Measurements from ENCODE around the gene ABCG8.

The ABCG8 gene

GRCh38 chr2:43826305-43827250 lies 12.2 kb upstream of the ABCG8 start:
- DNase-seq (ENCODE audit: low spot score): no peak

- DNase-seq (ENCODE audit: low spot score): no peak
Measured at GRCh38 chr2:43831543-43832294, 7.1 kb upstream of the ABCG8 start.

GRCh38 chr2:43832457-43832856 lies 6.3 kb upstream of the ABCG8 start:
- DNase-seq (ENCODE audit: low spot score): no peak

DNA sequence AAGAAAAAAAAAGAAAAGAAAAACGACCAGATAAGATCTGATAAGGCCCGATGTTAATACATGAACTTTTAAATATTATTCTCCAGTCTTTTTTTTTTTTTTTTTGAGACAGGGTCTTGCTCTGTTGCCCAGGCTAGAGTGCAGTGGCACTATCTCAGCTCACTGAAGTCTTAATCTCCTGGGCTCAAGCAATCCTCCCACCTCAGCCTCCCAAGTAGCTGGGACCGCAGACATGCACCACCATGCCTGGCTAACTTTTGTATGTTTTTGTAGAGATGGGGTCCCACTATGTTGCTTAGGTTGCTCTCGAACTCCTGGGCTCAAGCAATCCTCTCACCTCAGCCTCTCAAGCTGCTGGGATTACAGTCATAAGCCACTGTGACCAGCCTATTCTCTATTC lies 1.7 kb upstream of the ABCG8 start:
- no peak for DNase-seq (ENCODE audit: low spot score)

DNA sequence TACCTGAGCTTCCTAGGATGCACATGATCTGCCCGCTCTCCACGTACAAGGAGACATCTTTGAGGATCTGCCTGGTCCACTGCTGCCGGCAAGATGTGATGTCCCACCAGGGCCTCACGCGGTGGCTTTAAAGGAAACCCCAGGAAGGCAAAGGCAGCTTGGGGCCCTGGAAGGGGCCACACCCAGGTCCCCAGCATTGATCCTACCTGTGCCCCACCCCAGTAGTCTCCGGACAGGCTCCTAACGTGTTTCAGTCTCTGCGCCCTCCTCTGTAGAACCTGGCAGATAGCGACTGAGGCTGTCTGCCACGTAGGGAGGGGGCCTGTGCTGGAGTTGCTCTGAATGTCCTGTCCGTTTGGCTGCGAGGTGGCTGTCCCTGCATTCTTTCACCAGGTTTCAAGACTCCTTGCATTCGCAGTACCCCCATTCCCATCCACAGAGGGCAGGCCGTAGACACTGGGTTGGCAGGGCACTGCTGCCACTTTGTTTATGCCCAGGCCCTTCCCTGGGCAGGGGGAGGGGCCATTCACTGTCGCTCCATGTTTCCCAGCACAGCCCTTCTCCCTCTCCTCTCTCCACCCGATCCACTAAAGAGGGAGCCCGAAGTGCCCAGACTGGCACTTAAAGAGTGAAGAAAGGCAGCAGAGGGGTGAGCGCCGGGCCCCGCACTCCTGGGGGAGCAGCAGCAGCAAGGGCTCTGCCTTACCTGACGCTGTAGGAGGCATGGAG lies 776 bp upstream of the ABCG8 start:
- no peak for DNase-seq (ENCODE audit: low spot score)

GRCh38 chr2:43839776-43840564 lies 1.2 kb downstream of the ABCG8 start:
- no peak for DNase-seq (ENCODE audit: low spot score)

GRCh38 chr2:43840965-43841364 lies 2.2 kb downstream of the ABCG8 start:
- no peak for DNase-seq (ENCODE audit: low spot score)

GRCh38 chr2:43841949-43842865 lies 3.4 kb downstream of the ABCG8 start:
- DNase-seq (ENCODE audit: low spot score): no peak

DNA sequence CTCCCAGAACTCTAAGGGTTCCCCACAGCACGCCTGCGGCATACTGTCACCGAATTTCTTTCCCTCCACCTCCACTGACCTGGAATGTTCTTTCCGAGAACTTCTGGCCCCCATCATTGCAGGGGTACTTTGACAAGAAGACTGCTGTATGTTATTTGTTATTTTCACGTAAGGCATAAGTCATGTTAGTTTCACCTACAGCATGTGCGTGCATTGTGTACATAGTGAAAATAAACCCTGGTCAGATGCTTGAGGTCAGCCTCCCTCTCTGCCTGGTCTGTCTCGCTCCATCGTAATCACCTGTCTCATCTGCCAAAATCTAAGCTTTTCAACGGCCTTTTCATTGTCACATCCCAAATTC lies 4.1 kb downstream of the ABCG8 start:
- no peak for DNase-seq (ENCODE audit: low spot score)

- no peak for DNase-seq (ENCODE audit: low spot score)
Measured at GRCh38 chr2:43845181-43845580, 6.4 kb downstream of the ABCG8 start.

- DNase-seq (ENCODE audit: low spot score): no peak
Measured at GRCh38 chr2:43846140-43846793, 7.5 kb downstream of the ABCG8 start.

DNA sequence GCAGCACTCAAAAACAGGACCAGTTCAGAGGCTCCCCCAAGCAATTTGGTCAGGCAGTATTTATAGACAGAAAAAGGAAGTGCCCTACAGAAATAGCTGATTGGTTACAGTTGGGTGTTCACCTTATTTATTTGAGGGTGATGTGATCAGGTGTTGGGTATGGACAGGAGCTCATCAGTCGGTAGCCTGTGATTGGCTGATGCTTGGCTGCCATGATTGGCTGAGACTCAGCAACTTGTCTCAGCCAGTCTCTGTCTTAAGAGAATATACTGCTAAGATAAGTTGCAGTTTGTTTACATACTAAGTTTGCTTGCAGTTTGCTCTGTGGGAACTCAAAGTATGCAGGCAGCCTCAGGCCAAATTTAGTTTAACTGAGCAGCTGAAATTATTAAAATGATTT lies 9.4 kb downstream of the ABCG8 start:
- DNase-seq (ENCODE audit: low spot score): no peak

DNA sequence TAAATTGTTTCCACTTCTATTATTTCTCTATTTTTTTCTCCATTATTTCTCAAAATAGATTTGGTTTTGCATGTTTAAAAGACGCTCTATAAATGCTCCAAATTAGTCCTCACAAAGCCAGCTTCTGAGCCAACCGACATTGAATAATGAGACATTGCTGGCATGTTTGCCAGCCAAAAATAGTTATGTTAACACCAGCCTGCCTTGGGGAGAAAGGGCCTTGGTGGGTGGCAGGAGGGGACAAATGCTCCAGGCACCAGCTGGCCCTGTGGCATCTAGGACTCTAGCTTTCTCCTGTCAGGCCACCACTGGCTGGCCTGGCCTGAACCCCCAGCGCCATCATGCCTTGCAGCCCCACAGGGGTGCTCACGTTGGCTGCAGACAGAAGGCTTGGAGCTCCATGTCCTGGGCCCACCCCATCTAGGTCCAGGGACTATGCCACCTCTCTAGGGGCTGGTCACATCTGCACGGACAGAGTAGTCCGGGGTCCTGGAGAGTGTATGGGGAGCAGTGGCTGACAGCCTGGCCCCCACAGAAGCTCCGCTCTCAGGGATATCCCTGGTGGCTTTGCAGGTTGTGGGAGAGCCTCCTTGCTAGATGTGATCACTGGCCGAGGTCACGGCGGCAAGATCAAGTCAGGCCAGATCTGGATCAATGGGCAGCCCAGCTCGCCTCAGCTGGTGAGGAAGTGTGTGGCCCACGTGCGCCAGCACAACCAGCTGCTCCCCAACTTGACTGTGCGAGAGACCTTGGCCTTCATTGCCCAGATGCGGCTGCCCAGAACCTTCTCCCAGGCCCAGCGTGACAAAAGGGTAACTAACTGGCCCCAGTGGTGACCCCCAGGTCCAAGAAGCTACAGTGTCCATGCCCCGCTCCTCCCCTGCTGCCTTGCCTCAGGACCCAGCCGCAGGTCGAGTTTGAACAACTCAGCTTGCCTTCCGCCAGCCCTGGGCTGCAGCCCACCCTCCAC lies 12.5 kb downstream of the ABCG8 start:
- no peak for DNase-seq (ENCODE audit: low spot score)

DNA sequence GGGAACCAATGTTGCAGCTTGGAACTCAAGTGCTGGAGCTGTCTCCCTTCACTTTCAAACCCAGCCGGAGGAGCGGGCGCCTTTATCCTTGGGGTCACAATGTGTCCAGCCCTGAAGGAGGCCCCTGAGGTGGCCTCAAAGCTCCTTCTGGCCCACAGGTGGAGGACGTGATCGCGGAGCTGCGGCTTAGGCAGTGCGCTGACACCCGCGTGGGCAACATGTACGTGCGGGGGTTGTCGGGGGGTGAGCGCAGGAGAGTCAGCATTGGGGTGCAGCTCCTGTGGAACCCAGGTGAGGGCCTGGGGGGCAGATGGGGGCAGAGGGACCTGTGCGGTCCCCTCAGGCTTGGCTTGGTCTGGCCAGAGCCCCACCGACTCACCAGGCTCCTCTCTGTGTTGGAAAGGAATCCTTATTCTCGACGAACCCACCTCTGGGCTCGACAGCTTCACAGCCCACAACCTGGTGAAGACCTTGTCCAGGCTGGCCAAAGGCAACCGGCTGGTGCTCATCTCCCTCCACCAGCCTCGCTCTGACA lies 13.5 kb downstream of the ABCG8 start:
- DNase-seq (ENCODE audit: low spot score): no peak

GRCh38 chr2:43853141-43854081 lies 14.6 kb downstream of the ABCG8 start:
- DNase-seq (ENCODE audit: low spot score): no peak

DNA sequence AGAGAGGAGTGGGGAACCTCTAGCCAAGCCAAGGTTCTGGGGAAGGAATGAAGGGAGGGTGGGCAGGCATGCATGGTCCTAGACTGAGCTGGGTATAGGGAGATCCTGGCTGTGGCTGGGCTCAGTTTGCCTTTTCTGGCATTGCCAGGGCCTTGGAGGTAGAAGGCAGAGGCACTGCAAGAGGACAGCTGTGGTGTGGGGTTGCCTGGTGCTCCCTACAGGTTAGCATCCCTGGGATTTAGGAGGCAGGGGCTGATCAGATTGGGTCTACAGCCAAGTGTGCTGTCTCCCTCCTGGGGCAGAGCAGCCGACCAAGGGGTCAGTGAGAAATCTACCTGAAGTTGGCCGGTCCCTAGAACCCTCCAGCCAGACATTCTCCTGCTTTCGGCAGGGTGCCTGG lies 15.9 kb downstream of the ABCG8 start:
- no peak for DNase-seq (ENCODE audit: low spot score)

DNA sequence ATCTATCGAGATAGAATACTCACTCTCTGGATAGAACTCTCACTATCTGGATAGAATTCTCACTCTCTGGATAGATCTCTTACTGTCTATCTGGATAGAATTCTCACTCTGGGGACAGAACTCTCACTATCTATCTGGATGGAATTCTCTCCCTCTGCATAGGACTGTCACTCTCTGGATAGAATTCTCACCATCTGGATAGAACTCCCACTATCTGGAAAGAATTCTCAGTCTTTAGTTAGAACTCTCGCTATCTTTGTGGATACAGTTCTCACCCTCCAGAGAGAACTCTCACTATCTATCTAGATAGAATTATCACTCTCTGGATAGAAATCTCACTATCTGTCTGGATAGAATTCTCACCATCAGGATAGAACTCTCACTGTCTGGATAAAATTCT lies 16.5 kb downstream of the ABCG8 start:
- DNase-seq (ENCODE audit: low spot score): no peak

DNA sequence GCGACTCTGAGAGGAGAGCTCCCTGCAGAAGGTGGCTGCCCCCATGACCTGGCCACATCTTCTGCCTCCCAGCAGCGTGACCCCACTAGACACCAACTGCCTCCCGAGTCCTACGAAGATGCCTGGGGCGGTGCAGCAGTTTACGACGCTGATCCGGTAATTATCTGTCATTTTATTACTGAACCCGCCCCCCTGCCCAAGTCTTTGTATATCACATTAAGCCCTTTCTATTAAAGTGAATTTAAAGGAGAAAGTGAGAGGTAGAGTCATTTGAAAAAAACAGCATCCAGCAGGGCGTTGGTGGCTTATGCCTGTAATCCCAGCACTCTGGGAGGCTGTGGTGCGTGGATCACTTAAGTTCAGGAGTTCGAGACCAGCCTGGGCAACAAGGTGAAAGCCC lies 33.4 kb downstream of the ABCG8 start:
- DNase-seq (ENCODE audit: low spot score): no peak
